Measurements from ENCODE around the gene DEFB108B. TPM values are rescaled to one million over a fixed set of nuclear protein-coding genes. Genes with fewer than 3 reads are reported as not detected.
"Not testable (repeated sequence)": the region's sequence is repeated elsewhere in the genome, so short reads cannot be mapped to it uniquely, and the experiment has no call there.

DEFB108B gene
- total and polyA plus RNA-seq, 7 experiments from 2014 or later: not detected

GRCh38 chr11:71869931-71870330 lies 36.9 kb downstream of the DEFB108B start:
- H3K27ac Mint-ChIP-seq; H3K36me3 ChIP-seq (ENCODE audit: control insufficient read depth in 2 of 3, insufficient read depth in 3 of 3, low read length in 3 of 3); H3K9me3 ChIP-seq (ENCODE audit: control insufficient read depth in 2 of 3, low read length in 3 of 3); H3K27me3 Mint-ChIP-seq; H3K4me3 Mint-ChIP-seq; H3K27ac ChIP-seq (ENCODE audit: low read depth, low read length); ATAC-seq; H3K27me3 ChIP-seq (ENCODE audit: control insufficient read depth in 2 of 2, insufficient read depth in 2 of 2, low read length in 2 of 2); H3K4me1 Mint-ChIP-seq; H3K4me3 ChIP-seq (ENCODE audit: low read length); intact Hi-C loops (cut with micrococcal nuclease); H3K9me3 Mint-ChIP-seq; CTCF ChIA-PET; H3K4me1 ChIP-seq (ENCODE audit: control insufficient read depth in 2 of 2, insufficient read depth in 2 of 2, low read length in 2 of 2); POLR2A ChIA-PET; DNase-seq: not testable (repeated sequence)
- peaks cover 0 to 29% (median 20%) of the 10 kb centered on the region in 5 donors for H3K36me3 Mint-ChIP-seq

GRCh38 chr11:71870661-71871060 lies 37.7 kb downstream of the DEFB108B start:
- H3K4me3 Mint-ChIP-seq; CTCF ChIA-PET; DNase-seq; H3K27ac ChIP-seq (ENCODE audit: low read depth, low read length); H3K4me1 Mint-ChIP-seq; ATAC-seq; H3K36me3 ChIP-seq (ENCODE audit: control insufficient read depth in 2 of 3, insufficient read depth in 3 of 3, low read length in 3 of 3); H3K27me3 Mint-ChIP-seq; H3K9me3 Mint-ChIP-seq; POLR2A ChIA-PET; H3K4me3 ChIP-seq (ENCODE audit: low read length); intact Hi-C loops (cut with micrococcal nuclease); H3K9me3 ChIP-seq (ENCODE audit: control insufficient read depth in 2 of 3, low read length in 3 of 3); H3K27ac Mint-ChIP-seq; H3K27me3 ChIP-seq (ENCODE audit: control insufficient read depth in 2 of 2, insufficient read depth in 2 of 2, low read length in 2 of 2); H3K4me1 ChIP-seq (ENCODE audit: control insufficient read depth in 2 of 2, insufficient read depth in 2 of 2, low read length in 2 of 2): not testable (repeated sequence)
- H3K36me3 Mint-ChIP-seq: peaks cover 4 to 34% (median 23%) of the 10 kb centered on the region in 5 donors

DNA sequence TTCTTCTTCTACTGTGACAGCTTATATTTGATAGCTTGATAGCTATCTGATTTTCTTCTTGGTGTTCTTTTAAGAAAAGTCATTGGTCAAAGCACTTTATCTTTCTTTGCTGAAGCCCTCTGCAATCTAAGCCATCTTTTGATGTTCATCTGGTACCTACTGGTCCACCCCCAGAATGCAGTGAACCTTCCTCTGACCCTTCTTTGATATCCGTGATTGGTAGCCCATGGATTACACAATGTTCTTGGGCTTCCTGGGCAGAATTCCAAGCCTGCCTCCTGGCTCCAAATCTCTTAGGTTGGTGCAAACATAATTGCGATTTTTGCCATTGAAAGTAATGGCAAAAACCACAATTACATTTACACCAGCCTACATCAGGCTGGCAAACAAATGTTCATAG lies 43.3 kb downstream of the DEFB108B start:
- POLR2A ChIA-PET: not testable (repeated sequence)

GRCh38 chr11:71878059-71878458 lies 45.1 kb downstream of the DEFB108B start, which contains the start of gene DEFB131B:
DEFB131B (plus strand) TSS chr11:71878453; CDS start chr11:71878453, 0 bp downstream.
- H3K36me3 Mint-ChIP-seq: peaks cover 5 to 48% (median 24%) of the 10 kb centered on the region in 5 donors
- H3K9me3 Mint-ChIP-seq; H3K36me3 ChIP-seq (ENCODE audit: control insufficient read depth in 2 of 3, insufficient read depth in 3 of 3, low read length in 3 of 3); intact Hi-C loops (cut with micrococcal nuclease); H3K27ac ChIP-seq (ENCODE audit: low read depth, low read length); DNase-seq; H3K27me3 ChIP-seq (ENCODE audit: control insufficient read depth in 2 of 2, insufficient read depth in 2 of 2, low read length in 2 of 2); POLR2A ChIA-PET; H3K9me3 ChIP-seq (ENCODE audit: control insufficient read depth in 2 of 3, low read length in 3 of 3); H3K4me1 ChIP-seq (ENCODE audit: control insufficient read depth in 2 of 2, insufficient read depth in 2 of 2, low read length in 2 of 2); CTCF ChIA-PET; H3K4me3 ChIP-seq (ENCODE audit: low read length); ATAC-seq; H3K27me3 Mint-ChIP-seq; H3K27ac Mint-ChIP-seq; H3K4me3 Mint-ChIP-seq; H3K4me1 Mint-ChIP-seq: not testable (repeated sequence)

More for the DNA sequence above, 43.3 kb downstream of the DEFB108B start:
- H3K9me3 Mint-ChIP-seq; H3K27me3 Mint-ChIP-seq; H3K9me3 ChIP-seq (ENCODE audit: control insufficient read depth in 2 of 3, low read length in 3 of 3); H3K27ac Mint-ChIP-seq; CTCF ChIA-PET; intact Hi-C loops (cut with micrococcal nuclease); H3K4me3 ChIP-seq (ENCODE audit: low read length); H3K27ac ChIP-seq (ENCODE audit: low read depth, low read length); H3K4me3 Mint-ChIP-seq; H3K4me1 Mint-ChIP-seq; H3K36me3 ChIP-seq (ENCODE audit: control insufficient read depth in 2 of 3, insufficient read depth in 3 of 3, low read length in 3 of 3); DNase-seq; H3K4me1 ChIP-seq (ENCODE audit: control insufficient read depth in 2 of 2, insufficient read depth in 2 of 2, low read length in 2 of 2); H3K27me3 ChIP-seq (ENCODE audit: control insufficient read depth in 2 of 2, insufficient read depth in 2 of 2, low read length in 2 of 2); ATAC-seq: not testable (repeated sequence)
- peaks cover 5 to 49% (median 18%) of the 10 kb centered on the region in 5 donors for H3K36me3 Mint-ChIP-seq

DNA sequence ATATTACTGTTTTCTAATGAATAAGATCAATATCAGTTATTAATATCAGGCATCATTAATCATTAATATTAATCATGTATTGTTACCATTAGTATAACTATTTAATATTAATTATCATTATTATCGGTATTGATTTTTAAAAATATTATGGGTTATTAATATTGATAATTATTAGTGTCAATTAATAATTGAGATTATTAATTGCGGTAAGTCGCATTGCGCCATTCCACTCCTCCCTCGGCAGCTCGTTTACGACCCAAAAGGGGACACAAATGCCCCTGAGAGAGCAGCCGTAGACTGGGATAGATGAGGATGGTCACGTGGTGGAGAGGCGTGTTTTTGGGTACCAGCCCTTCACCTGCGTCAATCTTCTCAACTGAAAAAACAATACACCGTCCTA lies 52.8 kb downstream of the DEFB108B start:
- H3K27me3 ChIP-seq (ENCODE audit: control insufficient read depth in 2 of 2, insufficient read depth in 2 of 2, low read length in 2 of 2); intact Hi-C loops (cut with micrococcal nuclease); H3K36me3 ChIP-seq (ENCODE audit: control insufficient read depth in 2 of 3, insufficient read depth in 3 of 3, low read length in 3 of 3); H3K4me3 ChIP-seq (ENCODE audit: low read length); POLR2A ChIA-PET; H3K27me3 Mint-ChIP-seq; H3K27ac ChIP-seq (ENCODE audit: low read depth, low read length); H3K9me3 ChIP-seq (ENCODE audit: control insufficient read depth in 2 of 3, low read length in 3 of 3); ATAC-seq; H3K4me1 Mint-ChIP-seq; H3K9me3 Mint-ChIP-seq; H3K4me3 Mint-ChIP-seq; H3K4me1 ChIP-seq (ENCODE audit: control insufficient read depth in 2 of 2, insufficient read depth in 2 of 2, low read length in 2 of 2); DNase-seq; H3K27ac Mint-ChIP-seq; CTCF ChIA-PET: not testable (repeated sequence)
- H3K36me3 Mint-ChIP-seq: peaks cover 0 to 23% (median 7%) of the 10 kb centered on the region in 5 donors

Other genes starting within 250 kb of the DEFB108B start
- gene DEFB131B, start 45.3 kb downstream of the DEFB108B start, total RNA-seq: not detected
- not detected for gene DEFB131B, start 45.3 kb downstream of the DEFB108B start, polyA plus RNA-seq
- 10 to 100 TPM; 18.8 to 27.2 (median 24.3) TPM for gene XNDC1N, start 95.4 kb downstream of the DEFB108B start, total RNA-seq
- 1 to 10 TPM; 5.0 to 8.8 TPM for gene XNDC1N, start 95.4 kb downstream of the DEFB108B start, polyA plus RNA-seq
- 10 to 100 TPM; 18.2 to 37.2 (median 29.2) TPM for gene RNF121, start 95.8 kb downstream of the DEFB108B start, total RNA-seq
- gene RNF121, start 95.8 kb downstream of the DEFB108B start, polyA plus RNA-seq: 10 to 100 TPM in 1 of 2 donors, 1 to 10 TPM in 1; 8.8 to 10.8 TPM
- 10 to 100 TPM; 17.6 to 30.2 (median 23.1) TPM for gene IL18BP, start 165.7 kb downstream of the DEFB108B start, total RNA-seq
- 10 to 100 TPM; 14.4 to 15.1 TPM for gene IL18BP, start 165.7 kb downstream of the DEFB108B start, polyA plus RNA-seq
- 100 to 1,000 TPM; 216 to 453 (median 266) TPM for gene NUMA1, start 247.3 kb downstream of the DEFB108B start, total RNA-seq
- gene NUMA1, start 247.3 kb downstream of the DEFB108B start, polyA plus RNA-seq: 100 to 1,000 TPM in 1 of 2 donors, 10 to 100 TPM in 1; 27.1 to 142 TPM
- gene LRRC51, start 247.7 kb downstream of the DEFB108B start, total RNA-seq: 1 to 10 TPM; 1.2 to 7.8 (median 4.6) TPM
- gene LRRC51, start 247.7 kb downstream of the DEFB108B start, polyA plus RNA-seq: 1 to 10 TPM; 2.0 to 2.7 TPM